H9 (cell line): ENCODE data around the gene TSGA10. TPM values are rescaled to one million over a fixed set of nuclear protein-coding genes. Genes with fewer than 3 reads are reported as not detected.

Source experiments
- DNase-seq: peaks from one replicate; pipeline ENCODE4 v3.0.0-alpha.2; 2017
- H2AFZ ChIP-seq: one replicate; pipeline ENCODE4 v1.6.1; 2013; ENCODE audit warnings: mild to moderate bottlenecking, low read length, control low read depth, moderate library complexity
- H2AK5ac ChIP-seq: 2 replicates; pipeline ENCODE4 v1.6.1; 2013; ENCODE audit warnings: low read length, control low read depth, mixed read lengths; ENCODE audit not compliant: insufficient read length
- H2BK120ac ChIP-seq: one replicate; pipeline ENCODE4 v1.6.1; 2013; ENCODE audit warnings: low read depth, mild to moderate bottlenecking, low read length, control low read depth, inconsistent platforms; ENCODE audit not compliant: poor library complexity, severe bottlenecking
- H2BK12ac ChIP-seq: 2 replicates; pipeline ENCODE4 v1.6.1; 2013; ENCODE audit warnings: low read length, control low read depth, mixed read lengths, low read depth; ENCODE audit not compliant: insufficient read length
- H2BK15ac ChIP-seq: 2 replicates; pipeline ENCODE4 v1.6.1; 2013; ENCODE audit warnings: low read depth, low read length, control low read depth
- H2BK20ac ChIP-seq: one replicate; pipeline ENCODE4 v1.6.1; 2013; ENCODE audit warnings: low read depth, mild to moderate bottlenecking, low read length, control low read depth, inconsistent platforms; ENCODE audit not compliant: poor library complexity, severe bottlenecking
- H2BK5ac ChIP-seq: 2 replicates; pipeline ENCODE4 v1.6.1; 2013; ENCODE audit warnings: low read length, control low read depth, mixed read lengths; ENCODE audit not compliant: insufficient read length
- H3K14ac ChIP-seq: 2 replicates; pipeline ENCODE4 v1.6.1; 2013; ENCODE audit warnings: low read length, control low read depth; ENCODE audit not compliant: insufficient read depth
- H3K18ac ChIP-seq: 2 replicates; pipeline ENCODE4 v1.6.1; 2013; ENCODE audit warnings: low read depth, mild to moderate bottlenecking, mixed read lengths, low read length, control low read depth; ENCODE audit not compliant: insufficient read length
- H3K23ac ChIP-seq: 2 replicates; pipeline ENCODE4 v1.6.1; 2013; ENCODE audit warnings: low read length, control low read depth, mixed read lengths, low read depth; ENCODE audit not compliant: insufficient read length
- H3K23me2 ChIP-seq: 2 replicates; pipeline ENCODE4 v1.6.1; 2013; ENCODE audit warnings: low read depth, mild to moderate bottlenecking, mixed read lengths, low read length, control low read depth; ENCODE audit not compliant: insufficient read length, poor library complexity, severe bottlenecking
- H3K27ac ChIP-seq: 2 replicates; pipeline ENCODE4 v1.5.1; 2013; ENCODE audit warnings: low read length, control low read depth, mixed read lengths, low read depth; ENCODE audit not compliant: insufficient read length
- H3K27me3 ChIP-seq: 2 replicates; pipeline ENCODE4 v1.6.1; 2013; ENCODE audit warnings: low read length, control low read depth, inconsistent platforms; ENCODE audit not compliant: insufficient read depth
- H3K4ac ChIP-seq: 2 replicates; pipeline ENCODE4 v1.6.1; 2013; ENCODE audit warnings: low read depth, mild to moderate bottlenecking, control low read depth, inconsistent platforms, low read length, moderate library complexity
- H3K4me1 ChIP-seq: 2 replicates; pipeline ENCODE4 v1.6.1; 2013; ENCODE audit warnings: low read length, control low read depth, inconsistent platforms; ENCODE audit not compliant: insufficient read depth
- H3K4me2 ChIP-seq: 2 replicates; pipeline ENCODE4 v1.6.1; 2013; ENCODE audit warnings: low read length, control low read depth, mixed read lengths; ENCODE audit not compliant: insufficient read length, insufficient read depth
- H3K56ac ChIP-seq: 2 replicates; pipeline ENCODE4 v1.6.1; 2013; ENCODE audit warnings: low read depth, mild to moderate bottlenecking, mixed read lengths, low read length, control low read depth; ENCODE audit not compliant: insufficient read length
- H3K79me1 ChIP-seq: 2 replicates; pipeline ENCODE4 v1.6.1; 2013; ENCODE audit warnings: low read depth, mild to moderate bottlenecking, moderate library complexity, low read length, control low read depth, inconsistent platforms; ENCODE audit not compliant: insufficient read depth, poor library complexity, severe bottlenecking
- H3K79me2 ChIP-seq: 2 replicates; pipeline ENCODE4 v1.6.1; 2013; ENCODE audit warnings: low read length, control low read depth, inconsistent platforms; ENCODE audit not compliant: insufficient read depth
- H3K9ac ChIP-seq: 2 replicates; pipeline ENCODE4 v1.6.1; 2013; ENCODE audit warnings: low read length, control low read depth, mixed read lengths; ENCODE audit not compliant: insufficient read length; ENCODE audit errors: extremely low read depth
- H3K9me3 ChIP-seq: one replicate; pipeline ENCODE4 v1.6.1; 2013; ENCODE audit warnings: low read depth, low read length, inconsistent platforms; ENCODE audit not compliant: control insufficient read depth
- H3T11ph ChIP-seq: one replicate; pipeline ENCODE4 v1.6.1; 2013; ENCODE audit warnings: mild to moderate bottlenecking, low read length, control low read depth, inconsistent platforms
- H4K20me1 ChIP-seq: one replicate; pipeline ENCODE4 v1.6.1; 2013; ENCODE audit not compliant: control insufficient read depth, insufficient read length, insufficient read depth
- H4K5ac ChIP-seq: 2 replicates; pipeline ENCODE4 v1.6.1; 2013; ENCODE audit warnings: low read depth, mild to moderate bottlenecking, mixed read lengths, low read length, control low read depth; ENCODE audit not compliant: insufficient read length
- H4K8ac ChIP-seq: replicated peaks from 2 replicates; pipeline ENCODE4 v1.6.1; 2013; ENCODE audit warnings: low read length, control low read depth, mixed read lengths, low read depth; ENCODE audit not compliant: insufficient read length
- H4K91ac ChIP-seq: 2 replicates; pipeline ENCODE4 v1.6.1; 2013; ENCODE audit warnings: low read depth, mild to moderate bottlenecking, moderate library complexity, mixed read lengths, low read length, control low read depth; ENCODE audit not compliant: insufficient read length
- H3K27ac Mint-ChIP-seq, 3 experiments: 2 replicates in 2 of 3; 3 replicates in 1 of 3; pipeline ENCODE4 v1.8.0; 2020 to 2021; ENCODE audit warnings: mixed read lengths in 3 of 3, mild to moderate bottlenecking in 1 of 3, moderate library complexity in 1 of 3
- H3K27me3 Mint-ChIP-seq: 2 replicates; pipeline ENCODE4 v1.8.0; 2021; ENCODE audit warnings: low read depth, mild to moderate bottlenecking, moderate library complexity, mixed read lengths
- H3K36me3 Mint-ChIP-seq, 3 experiments: 2 replicates in 2 of 3; 3 replicates in 1 of 3; pipeline ENCODE4 v1.8.0; 2020 to 2021; ENCODE audit warnings: low read depth in 3 of 3, mixed read lengths in 3 of 3; ENCODE audit not compliant: insufficient read depth in 1 of 3
- H3K4me1 Mint-ChIP-seq, 2 experiments: 2 replicates each; pipeline ENCODE4 v1.8.0; 2020; ENCODE audit warnings: mixed read lengths in 2 of 2
- H3K4me3 Mint-ChIP-seq, 2 experiments: 2 replicates in 1 of 2; 3 replicates in 1 of 2; pipeline ENCODE4 v1.8.0; 2020 to 2021; ENCODE audit warnings: mild to moderate bottlenecking in 2 of 2, mixed read lengths in 2 of 2, moderate library complexity in 1 of 2
- H3K9me3 Mint-ChIP-seq, 2 experiments: 2 replicates in 1 of 2; 3 replicates in 1 of 2; pipeline ENCODE4 v1.8.0; 2020; ENCODE audit warnings: mild to moderate bottlenecking in 2 of 2, mixed read lengths in 2 of 2, moderate library complexity in 1 of 2
- WGBS: extraction: QIAGEN DNeasy Blood & Tissue Kit; methylation state at CpG from one replicate; pipeline ENCODE4 v1.1.7; 2013; ENCODE audit warnings: missing lambda C conversion rate, low lambda C conversion rate, mixed read lengths; ENCODE audit not compliant: insufficient read length; ENCODE audit errors: extremely low coverage; 5-methylcytosine and 5-hydroxymethylcytosine counted together
- total RNA-seq: library from RNA; stranded (reverse); gene quantifications from 2 replicates; pipeline ENCODE4 v1.2.1, GENCODE V29; 2021
- TF ChIP-seq, protein P1 (sequence below): fragments of 200-600 bp; sonication (generic); conservative IDR thresholded peaks from 3 replicates; pipeline ENCODE4 v1.8.0; 2021; ENCODE audit warnings: antibody characterized with exemption, mild to moderate bottlenecking

The TSGA10 gene
- total RNA-seq, 1 experiment from 2014 or later: 6.3 TPM

DNA sequence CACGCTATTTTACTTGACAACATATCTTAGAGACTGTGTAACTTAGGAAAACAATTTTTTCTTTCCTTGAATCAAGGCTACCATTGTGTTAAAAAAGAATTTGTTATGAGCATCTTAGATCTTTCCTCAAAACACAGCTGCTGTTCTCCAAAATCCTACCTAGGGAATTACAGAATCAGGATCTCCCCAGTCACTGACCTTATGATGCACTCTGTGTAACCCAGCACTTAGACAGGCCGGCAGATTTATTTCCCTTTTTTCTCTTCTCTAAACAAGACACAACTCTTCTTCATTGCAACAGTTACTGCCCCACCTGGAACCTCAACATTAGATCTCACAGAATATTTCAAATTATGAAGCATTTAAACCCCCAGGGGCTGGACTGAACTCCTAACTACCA lies 26.8 kb downstream of the TSGA10 start:
- peaks cover 11% of the 10 kb centered on the region for H3K9me3 ChIP-seq
- no peaks in the 10 kb centered on the region for H3K4me1 ChIP-seq
- no peak overlapping the region for H3K4me2 ChIP-seq
- H2BK5ac ChIP-seq: no peak overlapping the region
- H4K5ac ChIP-seq: no peak overlapping the region
- H3K27me3 ChIP-seq: no peaks in the 10 kb centered on the region
- H4K20me1 ChIP-seq: no peaks in the 10 kb centered on the region
- no peak overlapping the region for H3K9ac ChIP-seq
- H3T11ph ChIP-seq: no peak overlapping the region
- Mint-ChIP-seq H3K36me3 (peaks cover 23 to 54% (median 45%) of the 10 kb centered on the region in 3 experiments), H3K27ac (no peak overlapping the region), H3K4me3 (no peak overlapping the region), H3K27me3 (peaks cover 21% of the 10 kb centered on the region), H3K4me1 (no peaks in the 10 kb centered on the region), H3K9me3 (peaks cover 41 to 52% of the 10 kb centered on the region in 2 experiments)
- no peak overlapping the region for H3K27ac ChIP-seq
- no peak overlapping the region for H2BK120ac ChIP-seq
- no peak overlapping the region for H2BK20ac ChIP-seq
- WGBS: no CpG with 5 or more reads among the region's 2 CpGs
- H4K8ac ChIP-seq: no peak overlapping the region
- no peak overlapping the region for H3K23ac ChIP-seq
- no peaks in the 10 kb centered on the region for H3K79me2 ChIP-seq
- DNase-seq: no peak
- H3K56ac ChIP-seq: no peak overlapping the region
- no peak overlapping the region for H2AFZ ChIP-seq
- no peak overlapping the region for H3K18ac ChIP-seq
- H3K14ac ChIP-seq: no peak overlapping the region
- no peak overlapping the region for H3K4ac ChIP-seq
- no peak overlapping the region for H2AK5ac ChIP-seq
- no peaks in the 10 kb centered on the region for H3K23me2 ChIP-seq
- H3K79me1 ChIP-seq: no peaks in the 10 kb centered on the region
- H4K91ac ChIP-seq: no peak overlapping the region
- H2BK15ac ChIP-seq: no peak overlapping the region
- TF ChIP-seq, protein P1, sequence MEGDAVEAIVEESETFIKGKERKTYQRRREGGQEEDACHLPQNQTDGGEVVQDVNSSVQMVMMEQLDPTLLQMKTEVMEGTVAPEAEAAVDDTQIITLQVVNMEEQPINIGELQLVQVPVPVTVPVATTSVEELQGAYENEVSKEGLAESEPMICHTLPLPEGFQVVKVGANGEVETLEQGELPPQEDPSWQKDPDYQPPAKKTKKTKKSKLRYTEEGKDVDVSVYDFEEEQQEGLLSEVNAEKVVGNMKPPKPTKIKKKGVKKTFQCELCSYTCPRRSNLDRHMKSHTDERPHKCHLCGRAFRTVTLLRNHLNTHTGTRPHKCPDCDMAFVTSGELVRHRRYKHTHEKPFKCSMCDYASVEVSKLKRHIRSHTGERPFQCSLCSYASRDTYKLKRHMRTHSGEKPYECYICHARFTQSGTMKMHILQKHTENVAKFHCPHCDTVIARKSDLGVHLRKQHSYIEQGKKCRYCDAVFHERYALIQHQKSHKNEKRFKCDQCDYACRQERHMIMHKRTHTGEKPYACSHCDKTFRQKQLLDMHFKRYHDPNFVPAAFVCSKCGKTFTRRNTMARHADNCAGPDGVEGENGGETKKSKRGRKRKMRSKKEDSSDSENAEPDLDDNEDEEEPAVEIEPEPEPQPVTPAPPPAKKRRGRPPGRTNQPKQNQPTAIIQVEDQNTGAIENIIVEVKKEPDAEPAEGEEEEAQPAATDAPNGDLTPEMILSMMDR: no peak
- H2BK12ac ChIP-seq: no peak overlapping the region
